Measurements from ENCODE around the gene PANX2.
"Not testable (repeated sequence)": the region's sequence is repeated elsewhere in the genome, so short reads cannot be mapped to it uniquely, and the experiment has no call there.

Gene PANX2

GRCh38 chr22:50147258-50148165, 23.0 kb upstream of the PANX2 start:
- DNase-seq = not testable (repeated sequence)

GRCh38 chr22:50148166-50148500, 22.4 kb upstream of the PANX2 start:
- no peak for DNase-seq

- peak; percentile 52 to 82 (median 53) for DNase-seq
These were observed 21.4 kb upstream of the PANX2 start for GRCh38 chr22:50148991-50149721.

- no peak for DNase-seq
These were observed 20.1 kb upstream of the PANX2 start for GRCh38 chr22:50150161-50151129.

- no peak for DNase-seq
These were observed 18.7 kb upstream of the PANX2 start for GRCh38 chr22:50151571-50152537.

- DNase-seq = no peak
These were observed 17.3 kb upstream of the PANX2 start for GRCh38 chr22:50153056-50153755.

- DNase-seq = no peak
These were observed 16.8 kb upstream of the PANX2 start for GRCh38 chr22:50153756-50154140.

- DNase-seq = no peak
These were observed 12.7 kb upstream of the PANX2 start for GRCh38 chr22:50157709-50158375.

- DNase-seq = no peak
These were observed 9.6 kb upstream of the PANX2 start for GRCh38 chr22:50160947-50161346.

- DNase-seq = no peak
These were observed 8.8 kb upstream of the PANX2 start for GRCh38 chr22:50161508-50162390.

- no peak for DNase-seq
These were observed 8.1 kb upstream of the PANX2 start for GRCh38 chr22:50162391-50162956.

- DNase-seq = no peak
These were observed 5.0 kb upstream of the PANX2 start for GRCh38 chr22:50165436-50166123.

- DNase-seq = no peak
These were observed 2.6 kb upstream of the PANX2 start for GRCh38 chr22:50167689-50168489.

- DNase-seq = not testable (repeated sequence)
These were observed 1.9 kb upstream of the PANX2 start for GRCh38 chr22:50168490-50169180.

GRCh38 chr22:50169181-50169759, 1.3 kb upstream of the PANX2 start:
- no peak for DNase-seq

GRCh38 chr22:50169774-50170341, 673 bp upstream of the PANX2 start:
- DNase-seq = peak in 2 of 5 experiments; percentile 50 to 78
